ENCODE data around the gene P2RX3.
A peak's percentile ranks its signal among the peaks of the same experiment; 100 is the strongest.

The P2RX3 gene

DNA sequence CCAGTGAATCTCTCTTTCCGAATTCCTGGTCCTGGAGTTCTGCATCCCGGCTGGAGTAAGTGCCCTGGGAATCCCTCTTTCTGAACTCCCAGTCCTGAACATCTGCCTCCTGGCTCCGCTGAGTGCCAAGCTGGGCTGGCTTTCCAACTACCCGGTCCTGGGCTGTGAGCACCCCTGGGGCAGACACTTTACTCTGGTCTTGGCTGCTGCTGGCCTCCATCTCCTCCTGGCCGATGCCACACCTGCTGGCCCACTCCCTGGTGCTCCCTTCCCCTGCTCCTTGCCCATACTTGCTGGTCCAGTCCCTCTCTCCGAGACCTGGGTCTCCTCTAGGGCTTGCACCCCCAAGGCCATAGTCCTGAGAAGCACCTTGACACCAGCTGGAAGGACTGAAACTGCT, 28.1 kb upstream of the P2RX3 start:
- TF ChIP-seq, protein P1, sequence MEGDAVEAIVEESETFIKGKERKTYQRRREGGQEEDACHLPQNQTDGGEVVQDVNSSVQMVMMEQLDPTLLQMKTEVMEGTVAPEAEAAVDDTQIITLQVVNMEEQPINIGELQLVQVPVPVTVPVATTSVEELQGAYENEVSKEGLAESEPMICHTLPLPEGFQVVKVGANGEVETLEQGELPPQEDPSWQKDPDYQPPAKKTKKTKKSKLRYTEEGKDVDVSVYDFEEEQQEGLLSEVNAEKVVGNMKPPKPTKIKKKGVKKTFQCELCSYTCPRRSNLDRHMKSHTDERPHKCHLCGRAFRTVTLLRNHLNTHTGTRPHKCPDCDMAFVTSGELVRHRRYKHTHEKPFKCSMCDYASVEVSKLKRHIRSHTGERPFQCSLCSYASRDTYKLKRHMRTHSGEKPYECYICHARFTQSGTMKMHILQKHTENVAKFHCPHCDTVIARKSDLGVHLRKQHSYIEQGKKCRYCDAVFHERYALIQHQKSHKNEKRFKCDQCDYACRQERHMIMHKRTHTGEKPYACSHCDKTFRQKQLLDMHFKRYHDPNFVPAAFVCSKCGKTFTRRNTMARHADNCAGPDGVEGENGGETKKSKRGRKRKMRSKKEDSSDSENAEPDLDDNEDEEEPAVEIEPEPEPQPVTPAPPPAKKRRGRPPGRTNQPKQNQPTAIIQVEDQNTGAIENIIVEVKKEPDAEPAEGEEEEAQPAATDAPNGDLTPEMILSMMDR (IDR thresholded peaks at IDR 0.05; ENCODE audit: low read depth, low read length) = no peak
- no peak for DNase-seq (ENCODE audit: low read depth, low spot score)
- no peak overlapping the region for H3K4me3 ChIP-seq (ENCODE audit: low read depth, low read length)
- in situ Hi-C loops (cut with HindIII; ENCODE audit: low sequenced_read_pairs) = no loop called here

DNA sequence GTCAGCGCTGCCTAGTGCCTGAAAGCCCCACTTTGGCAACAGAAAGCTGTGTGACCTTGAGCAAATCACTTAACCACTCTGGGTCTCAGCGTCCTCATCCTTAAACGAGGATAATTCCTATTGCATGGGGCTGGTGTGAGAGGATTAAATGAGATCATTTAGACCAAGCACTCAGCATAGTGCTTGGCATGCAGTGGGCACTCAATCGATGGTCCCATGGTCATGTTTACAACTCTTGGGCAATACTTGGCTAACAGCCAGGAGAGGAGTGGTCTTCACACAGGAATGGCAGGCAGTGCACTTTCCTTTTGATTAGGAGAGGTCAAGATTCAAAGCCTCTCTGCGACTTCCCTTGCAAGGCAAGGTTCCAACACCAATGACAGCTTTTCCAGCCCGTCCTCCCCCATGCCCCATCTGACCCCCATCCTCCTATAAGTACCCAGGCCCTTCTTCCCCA, 27.5 kb upstream of the P2RX3 start:
- DNase-seq (ENCODE audit: low read depth, low spot score) = no peak
- TF ChIP-seq, protein P1 (IDR thresholded peaks at IDR 0.05; ENCODE audit: low read depth, low read length) = no peak
- in situ Hi-C loops (cut with HindIII; ENCODE audit: low sequenced_read_pairs) = no loop called here
- H3K4me3 ChIP-seq (ENCODE audit: low read depth, low read length) = peak overlapping the region; percentile 45

DNA sequence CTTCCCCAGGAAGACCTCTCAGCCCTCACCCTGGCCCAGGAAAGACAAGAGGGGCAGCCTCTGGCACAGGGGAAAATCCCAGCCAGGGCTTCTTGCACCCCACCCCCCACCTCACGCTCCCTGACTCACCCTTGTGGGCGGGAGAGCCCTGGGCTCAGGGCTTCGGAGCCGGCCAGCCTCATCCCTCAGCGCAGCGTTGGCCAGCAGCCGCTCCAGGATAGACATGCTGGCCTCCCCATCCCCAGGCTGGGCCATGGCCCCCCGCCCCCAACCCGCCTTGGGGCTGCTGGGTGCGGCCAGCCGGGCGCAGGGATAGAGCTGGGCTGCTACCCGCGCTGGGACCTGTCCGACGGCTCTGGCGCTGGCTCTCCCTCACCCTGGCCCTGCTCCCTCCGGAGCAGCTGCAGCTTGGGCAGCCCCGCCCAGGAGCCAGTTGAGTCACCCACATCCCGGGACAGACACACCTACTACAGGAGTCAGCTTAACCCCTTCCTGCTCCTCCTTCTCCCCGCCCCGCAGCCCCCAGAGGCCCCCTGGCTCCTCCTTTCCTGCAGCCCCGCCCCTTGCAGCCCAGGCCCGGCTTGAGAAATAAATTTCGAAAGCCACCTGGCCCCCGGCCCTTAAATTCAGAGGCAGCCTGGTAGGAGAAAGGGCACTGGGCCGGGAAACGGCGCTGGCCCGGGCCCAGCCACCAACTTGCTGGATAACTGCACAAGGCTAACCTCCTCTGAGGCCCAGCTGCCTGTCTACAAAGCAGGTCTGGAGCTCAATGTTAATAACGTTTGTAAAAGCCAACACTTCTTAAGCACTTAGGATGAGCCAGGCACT, 26.8 kb upstream of the P2RX3 start:
- TF ChIP-seq, protein P1 (IDR thresholded peaks at IDR 0.05; ENCODE audit: low read depth, low read length) = no peak
- in situ Hi-C loops (cut with HindIII; ENCODE audit: low sequenced_read_pairs) = no loop called here
- DNase-seq (ENCODE audit: low read depth, low spot score) = peak; percentile 98
- H3K4me3 ChIP-seq (ENCODE audit: low read depth, low read length) = peak overlapping the region; percentile 45

DNA sequence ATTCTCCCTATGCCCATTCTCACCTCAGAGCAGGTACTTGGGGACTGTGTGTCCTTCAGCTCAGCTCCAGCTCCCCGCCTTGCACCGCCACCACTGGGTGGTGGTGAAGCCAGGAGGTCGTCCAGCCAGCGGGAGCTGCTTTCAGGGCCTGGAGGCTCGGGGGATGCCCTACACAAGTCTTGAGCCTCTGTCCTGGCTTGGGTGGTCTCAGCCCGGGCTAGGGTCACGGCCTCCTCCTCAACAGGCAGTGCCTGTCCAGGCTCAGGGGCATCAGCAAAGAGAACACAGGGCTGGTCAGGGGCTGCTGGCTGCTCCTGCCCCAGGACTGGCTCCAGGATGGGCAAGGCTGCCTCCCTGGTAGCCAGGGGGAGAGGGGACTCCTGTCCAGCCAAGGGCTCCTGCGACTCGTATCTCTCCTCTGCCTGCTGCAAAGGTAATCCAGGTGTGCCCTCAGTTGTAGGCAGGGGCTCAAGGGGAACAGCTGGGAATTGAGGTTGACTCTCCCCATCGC, 25.6 kb upstream of the P2RX3 start:
- in situ Hi-C loops (cut with HindIII; ENCODE audit: low sequenced_read_pairs) = no loop called here
- TF ChIP-seq, protein P1 (IDR thresholded peaks at IDR 0.05; ENCODE audit: low read depth, low read length) = no peak
- no peak for DNase-seq (ENCODE audit: low read depth, low spot score)
- H3K4me3 ChIP-seq (ENCODE audit: low read depth, low read length) = no peak overlapping the region

DNA sequence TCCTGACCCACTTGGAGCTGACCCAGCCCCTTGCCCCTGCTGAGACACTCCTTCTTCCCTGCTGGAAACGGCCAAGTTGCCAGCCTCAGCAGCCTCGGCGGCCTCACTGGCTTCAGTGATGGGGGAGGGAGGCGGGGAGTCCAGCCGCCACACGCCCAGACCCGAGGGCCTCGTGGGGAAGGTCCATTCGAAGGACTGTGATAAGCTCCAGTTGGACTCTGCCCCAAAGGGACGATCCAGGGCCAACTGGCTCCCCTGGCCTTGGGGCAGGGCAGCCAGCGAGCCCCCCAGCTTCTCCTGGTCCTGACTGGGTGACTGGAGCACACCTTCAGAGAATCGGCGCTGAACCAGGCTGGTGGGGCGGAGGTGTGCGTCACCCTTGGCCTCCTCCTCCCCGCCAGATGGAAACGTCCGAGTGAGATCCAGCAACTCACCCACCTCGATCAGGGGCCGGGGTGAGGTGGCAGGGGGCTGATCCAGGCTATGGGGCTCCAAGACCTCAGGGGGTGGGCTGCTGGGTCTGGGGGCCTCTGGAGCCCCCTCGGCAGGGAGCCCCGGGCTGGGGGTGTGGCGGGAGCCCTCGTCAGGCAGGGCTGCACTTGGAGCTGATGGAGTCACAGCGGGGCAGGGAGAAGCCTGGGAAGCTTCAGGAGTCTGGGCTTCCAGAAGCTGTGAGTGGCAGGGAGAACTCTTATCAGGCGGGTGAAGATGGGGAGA, 24.9 kb upstream of the P2RX3 start:
- in situ Hi-C loops (cut with HindIII; ENCODE audit: low sequenced_read_pairs) = no loop called here
- TF ChIP-seq, protein P1 (IDR thresholded peaks at IDR 0.05; ENCODE audit: low read depth, low read length) = no peak
- no peak overlapping the region for H3K4me3 ChIP-seq (ENCODE audit: low read depth, low read length)
- DNase-seq (ENCODE audit: low read depth, low spot score) = no peak

DNA sequence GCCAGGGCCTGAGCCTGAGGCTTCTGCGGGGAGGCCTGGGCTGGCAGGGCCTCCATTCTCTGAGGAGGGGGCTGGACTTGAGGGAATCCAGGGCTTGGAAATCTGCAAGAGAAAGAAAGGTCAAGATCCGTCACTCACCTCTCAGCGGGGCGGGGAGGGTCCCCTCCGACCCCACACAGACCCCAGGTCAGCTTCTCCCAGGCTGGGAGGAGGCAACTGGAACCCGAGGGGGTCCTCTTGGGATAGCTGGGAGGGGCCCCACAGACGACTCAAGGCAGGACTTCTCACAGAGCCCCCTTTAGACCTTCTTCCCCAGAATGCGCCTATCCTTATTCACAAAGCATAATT, 24.4 kb upstream of the P2RX3 start:
- no peak for DNase-seq (ENCODE audit: low read depth, low spot score)
- TF ChIP-seq, protein P1 (IDR thresholded peaks at IDR 0.05; ENCODE audit: low read depth, low read length) = no peak
- no peak overlapping the region for H3K4me3 ChIP-seq (ENCODE audit: low read depth, low read length)
- in situ Hi-C loops (cut with HindIII; ENCODE audit: low sequenced_read_pairs) = no loop called here
